A673 (cell line): ENCODE results near the gene TNRC6A.

Experiments used
- CTCF ChIP-seq: fragments of 300-800, 200-600 bp; sonication (generic); conservative IDR thresholded peaks from 2 replicates; pipeline ENCODE4 v1.5.1; 2017; ENCODE audit warnings: low read depth, mild to moderate bottlenecking, antibody characterized with exemption, low read length, moderate library complexity, mixed read lengths
- EZH2 ChIP-seq: fragments of 200-600 bp; sonication (generic); IDR thresholded peaks from 2 replicates; pipeline ENCODE4 v1.6.1; 2017; ENCODE audit warnings: borderline replicate concordance, low read depth, mild to moderate bottlenecking, mixed read lengths, antibody characterized with exemption, low read length; ENCODE audit not compliant: poor library complexity, severe bottlenecking

GRCh38 chr16:24729243-24729950 is at the start of gene TNRC6A:
- TF ChIP-seq CTCF (no peak), EZH2 (no peak)
